ENCODE measurements around the gene STYXL1. TPM values are rescaled to one million over a fixed set of nuclear protein-coding genes. Genes with fewer than 3 reads are reported as not detected.

Gene STYXL1
- total RNA-seq, 1 donor from 2014 or later: 21.4 TPM

DNA sequence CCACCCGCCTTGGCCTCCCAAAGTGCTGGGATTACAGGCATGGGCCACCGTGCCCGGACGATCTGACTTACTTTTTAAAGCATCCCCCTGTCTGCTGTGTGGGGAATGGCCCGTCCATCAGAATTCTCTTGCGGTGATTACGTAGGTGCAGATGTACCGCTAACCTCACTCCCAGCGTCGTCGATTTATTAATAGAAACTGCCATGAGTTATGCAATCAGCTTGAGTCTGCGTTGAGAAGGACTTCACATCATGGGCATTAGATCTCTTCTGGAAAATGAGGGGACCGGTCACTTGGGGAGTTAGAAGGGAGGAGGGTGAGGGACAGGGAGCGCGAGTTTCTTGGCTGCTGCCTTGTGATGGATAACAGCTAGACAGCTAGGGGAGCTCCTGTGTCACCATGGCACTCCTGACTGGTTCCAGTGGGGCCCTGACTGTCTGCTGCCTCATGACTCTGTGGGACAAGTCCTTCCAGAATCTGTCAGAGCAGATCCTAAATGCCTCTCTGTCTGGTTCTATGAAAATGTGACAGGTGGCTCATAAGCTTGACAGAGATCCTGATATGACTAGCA lies 97.6 kb downstream of the STYXL1 start:
- DNase-seq (no peak), ATAC-seq (ENCODE audit: poor library complexity) (peak; percentile 72)
- intact Hi-C loops (cut with DNase I): no loop called here

DNA sequence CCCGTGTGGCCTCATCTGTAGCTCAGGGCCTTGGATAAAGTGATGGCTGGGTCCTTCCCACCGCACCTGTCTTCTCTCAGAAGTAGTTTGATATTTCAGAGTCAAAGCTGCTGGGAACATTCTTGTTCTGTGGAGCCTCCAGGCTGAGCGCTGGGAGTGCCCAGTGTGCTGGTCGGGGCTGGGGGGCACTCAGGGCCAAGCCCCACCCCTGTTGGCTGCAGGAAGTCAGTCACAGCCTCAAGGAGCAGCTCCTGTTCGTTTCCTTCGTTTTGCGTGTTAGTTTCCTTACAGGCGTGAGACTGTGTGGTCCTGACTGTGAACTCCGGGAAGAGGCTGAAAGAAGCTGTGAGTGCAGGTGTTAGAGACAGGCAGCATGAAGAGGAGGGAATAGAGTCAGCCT lies 99.6 kb downstream of the STYXL1 start:
- intact Hi-C loops (cut with DNase I): no loop called here
- ATAC-seq (ENCODE audit: poor library complexity) (no peak), DNase-seq (no peak)

Other genes with a start within 250 kb of the STYXL1 start
- gene CCL24, start 234.2 kb downstream of the STYXL1 start, total RNA-seq: not detected
- gene RHBDD2, start 169.0 kb downstream of the STYXL1 start, total RNA-seq: 16.3 TPM
- gene POR, start 132.8 kb downstream of the STYXL1 start, total RNA-seq: 54.7 TPM
- gene TMEM120A, start 53.4 kb downstream of the STYXL1 start, total RNA-seq: 90.7 TPM
- 639 TPM for gene MDH2, start 106 bp upstream of the STYXL1 start, total RNA-seq
- 16.3 TPM for gene SRRM3, start 153.9 kb upstream of the STYXL1 start, total RNA-seq

Data from Right ventricle myocardium superior (tissue), 1 donor.